GM12865 (cell line): ENCODE measurements around the gene RSRC1.

Source experiments
- DNase-seq: peaks from one replicate; pipeline ENCODE4 v3.0.0; 2010; ENCODE audit warnings: low read depth
- H3K4me3 ChIP-seq: 2 replicates; pipeline ENCODE4 v1.5.1; 2011; ENCODE audit warnings: mild to moderate bottlenecking, low read depth, low read length, control low read depth
- CTCF ChIP-seq: IDR thresholded peaks from 2 replicates; pipeline ENCODE4 v1.5.1; 2011; ENCODE audit warnings: low read length, control low read depth, low read depth, inconsistent platforms; ENCODE audit not compliant: insufficient read depth; ENCODE audit errors: missing control alignments

Gene RSRC1

DNA sequence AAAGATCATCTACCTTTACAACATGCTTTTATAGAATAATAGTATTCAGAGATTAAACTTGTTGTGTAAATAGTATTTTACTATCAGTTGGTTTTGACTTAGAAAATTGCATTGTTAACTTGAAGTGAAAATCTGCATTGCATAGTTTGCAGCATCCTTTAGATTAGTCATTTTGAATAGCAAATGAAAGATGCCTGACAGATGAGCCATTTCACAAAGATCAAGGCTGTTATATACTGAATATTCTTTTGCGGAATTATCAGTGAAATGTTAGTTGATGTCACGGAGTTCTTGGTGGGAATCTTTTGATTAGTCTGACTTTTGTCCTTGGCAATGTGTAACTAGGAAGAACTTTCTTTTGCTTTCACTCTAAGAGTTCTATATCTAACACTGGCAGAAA, 24.5 kb downstream of the RSRC1 start:
- no peak for DNase-seq
- H3K4me3 ChIP-seq, result no peak overlapping the region
- TF ChIP-seq CTCF, result no peak

DNA sequence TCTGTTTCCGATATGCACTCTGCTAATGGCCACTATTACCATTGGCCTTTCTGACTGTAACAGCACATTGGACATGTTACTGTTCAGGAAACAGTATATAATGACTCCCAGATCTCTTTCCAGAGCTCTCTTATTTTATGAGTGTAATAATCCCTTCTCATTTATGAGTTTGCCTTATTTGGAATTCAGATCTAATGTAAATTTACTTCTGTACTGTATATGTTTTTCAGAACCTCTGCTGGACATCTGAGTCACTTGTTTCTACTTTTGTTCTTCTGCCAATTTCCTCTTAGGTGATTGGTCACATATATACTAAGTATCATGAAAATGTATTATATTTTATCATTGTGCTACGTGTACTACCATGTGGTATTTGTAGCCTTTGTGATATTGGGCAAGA, 30.5 kb downstream of the RSRC1 start:
- no peak for DNase-seq
- no peak for TF ChIP-seq CTCF
- H3K4me3 ChIP-seq, result no peak overlapping the region

DNA sequence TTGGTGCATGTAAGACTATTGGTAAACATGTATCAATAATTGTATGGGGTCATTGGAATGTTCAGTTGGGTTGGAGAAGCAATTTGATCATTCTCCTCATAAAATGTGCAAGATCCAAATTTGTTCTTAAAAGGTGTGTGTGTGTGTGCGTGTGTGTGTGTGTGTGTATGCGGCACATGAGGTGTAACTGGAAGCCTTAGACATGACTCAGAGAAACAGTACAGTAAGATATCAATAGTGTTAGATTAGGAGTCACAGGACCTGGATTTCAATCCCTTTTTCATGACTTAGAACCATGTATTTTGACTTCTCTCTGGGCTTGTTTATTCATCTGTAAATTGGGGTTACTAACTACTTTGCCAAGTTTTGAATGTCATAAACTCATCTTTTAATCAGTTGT, 38.3 kb downstream of the RSRC1 start:
- no peak for TF ChIP-seq CTCF
- no peak overlapping the region for H3K4me3 ChIP-seq
- no peak for DNase-seq

- peak; percentile 45 for DNase-seq
- no peak overlapping the region for H3K4me3 ChIP-seq
- no peak for TF ChIP-seq CTCF
These were observed 42.3 kb downstream of the RSRC1 start for GRCh38 chr3:158152186-158152585.

DNA sequence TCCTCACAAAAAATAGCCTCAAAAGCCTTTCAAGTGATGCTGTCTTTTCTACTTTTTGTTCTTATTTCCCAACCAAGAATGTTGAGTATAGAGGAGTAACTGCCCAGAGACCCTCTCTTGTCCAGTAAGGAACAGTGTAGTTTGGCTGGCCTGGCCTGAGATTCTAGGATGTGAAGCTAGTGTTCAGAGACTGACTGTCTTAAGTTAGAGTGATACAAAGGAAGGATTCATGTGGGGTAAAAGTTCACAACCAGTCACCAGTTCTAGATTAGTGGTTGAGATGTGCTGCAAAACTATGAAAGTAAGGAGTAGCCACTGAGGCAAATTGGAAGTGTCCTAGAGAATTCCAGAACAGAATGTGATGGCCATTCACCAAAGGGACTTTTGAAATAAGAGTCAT, 49.1 kb downstream of the RSRC1 start:
- H3K4me3 ChIP-seq, result no peak overlapping the region
- no peak for TF ChIP-seq CTCF
- DNase-seq, result no peak

DNA sequence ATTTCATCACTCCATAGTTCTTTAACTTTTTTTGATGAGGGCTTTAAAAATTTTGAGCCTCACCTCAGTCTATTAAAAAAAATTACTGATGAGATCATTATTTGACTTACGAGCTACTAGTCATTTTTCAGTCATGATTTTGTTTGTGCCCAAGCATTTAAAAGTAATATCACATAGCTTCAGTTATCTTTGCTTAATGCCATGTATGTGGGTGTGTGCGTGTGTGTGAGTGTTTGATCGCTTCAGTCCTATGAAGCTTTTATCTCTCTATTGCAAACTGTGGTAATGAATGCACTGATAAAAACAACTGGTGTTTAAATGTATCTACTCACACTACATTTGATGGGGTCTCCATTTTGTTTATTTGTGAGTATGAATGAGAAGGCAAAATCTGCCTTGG, 49.8 kb downstream of the RSRC1 start:
- DNase-seq, result no peak
- TF ChIP-seq CTCF, result no peak
- no peak overlapping the region for H3K4me3 ChIP-seq

DNA sequence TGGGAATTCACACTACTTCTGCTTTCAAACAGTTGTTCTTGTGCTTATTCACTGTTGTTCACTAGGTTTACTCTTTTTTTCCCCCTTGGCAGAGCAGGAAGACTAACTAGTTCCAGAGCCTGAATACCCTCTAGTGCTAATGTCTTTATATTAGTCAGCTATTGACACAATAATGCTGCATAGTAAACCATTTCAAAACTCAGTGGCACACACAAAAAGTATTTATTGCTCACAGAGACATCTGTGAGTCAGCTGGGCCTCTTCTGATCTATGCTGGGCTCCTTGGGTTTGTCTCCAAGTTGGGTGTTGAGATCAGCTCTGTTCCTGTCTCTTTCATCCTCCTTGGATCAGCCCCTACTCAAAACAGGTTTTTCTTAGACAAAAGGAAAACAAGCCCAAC, 51.1 kb downstream of the RSRC1 start:
- no peak for TF ChIP-seq CTCF
- DNase-seq, result no peak
- no peak overlapping the region for H3K4me3 ChIP-seq
